Endothelial cell of umbilical vein (primary cell): ENCODE results near the gene CIAPIN1. TPM values are rescaled to one million over a fixed set of nuclear protein-coding genes. Genes with fewer than 3 reads are reported as not detected.
"Not testable (repeated sequence)": the region's sequence is repeated elsewhere in the genome, so short reads cannot be mapped to it uniquely, and the experiment has no call there.

Experiments
- BruUV-seq: library from RNA; stranded (reverse); fragments of 400-500 nt; replicated peaks from 2 replicates; lab custom pipeline; 2021; lab: Mats Ljungman, UMichigan
- CTCF ChIA-PET: fragments of 300-600, 350-600 bp; sonication (Branson Sonifier 250); formaldehyde crosslinking; loops from one replicate; lab custom pipeline; 2021; ENCODE audit warnings: antibody characterized with exemption, inconsistent platforms; lab: Charles Lee
- POLR2A ChIA-PET: fragments of 300-600, 350-600 bp; sonication (Branson Sonifier 250); formaldehyde crosslinking; loops from one replicate; lab custom pipeline; 2021; ENCODE audit warnings: antibody characterized with exemption, inconsistent platforms; lab: Charles Lee
- DNase-seq: peaks from one replicate; pipeline ENCODE4 v3.0.0-alpha.2; 2011; ENCODE audit warnings: low read depth, low spot score
- FAIRE-seq: peaks from 2 replicates; lab custom pipeline; 2011; peaks lifted over from hg19 to GRCh38; lab: Jason Lieb, UNC
- H2AFZ ChIP-seq: 2 replicates; pipeline ENCODE4 v1.6.0; 2012; ENCODE audit warnings: low read depth, low read length, control low read depth, inconsistent platforms
- H3K27ac ChIP-seq: 2 replicates; pipeline ENCODE4 v1.5.1; 2011; ENCODE audit warnings: low read depth, mild to moderate bottlenecking, control low read depth, low read length, moderate library complexity; ENCODE audit not compliant: insufficient read depth
- H3K27me3 ChIP-seq, 2 experiments: 2 replicates each; pipeline versions ENCODE4 v1.6.0 to v1.6.1; 2011; ENCODE audit warnings: low read length in 2 of 2, mixed read lengths in 1 of 2; ENCODE audit not compliant: control insufficient read depth in 2 of 2, insufficient read depth in 2 of 2
- H3K36me3 ChIP-seq, 2 experiments: 2 replicates in 1 of 2; 3 replicates in 1 of 2; pipeline ENCODE4 v1.5.1; 2011; ENCODE audit warnings: low read length in 2 of 2, mild to moderate bottlenecking in 1 of 2, moderate library complexity in 1 of 2; ENCODE audit not compliant: control insufficient read depth in 2 of 2, insufficient read depth in 2 of 2; ENCODE audit errors: extremely low read depth in 1 of 2
- H3K4me1 ChIP-seq: 3 replicates; pipeline ENCODE4 v1.5.1; 2011; ENCODE audit warnings: mild to moderate bottlenecking, low read length; ENCODE audit not compliant: control insufficient read depth, insufficient read depth; ENCODE audit errors: extremely low read depth
- H3K4me2 ChIP-seq: 2 replicates; pipeline ENCODE4 v1.6.1; 2011; ENCODE audit warnings: low read length, control low read depth, mixed read lengths; ENCODE audit not compliant: insufficient read depth
- H3K4me3 ChIP-seq, 3 experiments: fragments of 200-600 bp in 1 of 3; sonication (generic), shearing (Covaris generic) in 1 of 3; replicated peaks in 1 of 3; 2 replicates each; pipeline ENCODE4 v1.5.1; 2011 to 2016; ENCODE audit warnings: control low read depth in 3 of 3, low read length in 3 of 3, mild to moderate bottlenecking in 2 of 3, inconsistent platforms in 1 of 3, low read depth in 1 of 3, moderate library complexity in 1 of 3; ENCODE audit not compliant: insufficient read depth in 1 of 3
- H3K79me2 ChIP-seq: 2 replicates; pipeline ENCODE4 v1.6.0; 2012; ENCODE audit warnings: low read length, inconsistent platforms; ENCODE audit not compliant: control insufficient read depth, insufficient read depth
- H3K9ac ChIP-seq: replicated peaks from 2 replicates; pipeline ENCODE3; 2011; ENCODE audit warnings: low read length, control low read depth; ENCODE audit not compliant: insufficient read depth; ENCODE audit errors: extremely low read depth
- H3K9me1 ChIP-seq: replicated peaks from 3 replicates; pipeline ENCODE4 v1.6.0; 2011; ENCODE audit warnings: mild to moderate bottlenecking, low read length; ENCODE audit not compliant: control insufficient read depth, insufficient read depth; ENCODE audit errors: extremely low read depth
- H3K9me3 ChIP-seq: replicated peaks from 2 replicates; pipeline ENCODE4 v1.5.1; 2012; ENCODE audit warnings: low read length, inconsistent platforms; ENCODE audit not compliant: control insufficient read depth, insufficient read depth
- H4K20me1 ChIP-seq: replicated peaks from 2 replicates; pipeline ENCODE3; 2011; ENCODE audit warnings: mild to moderate bottlenecking, low read length; ENCODE audit not compliant: control insufficient read depth, insufficient read depth; ENCODE audit errors: extremely low read depth
- CTCF ChIP-seq, 2 donors: IDR thresholded peaks; 1 replicate in 1 of 2; 2 replicates in 1 of 2; pipeline ENCODE4 v1.5.1; 2011; ENCODE audit warnings: low read length in 2 of 2, mild to moderate bottlenecking in 2 of 2, moderate library complexity in 2 of 2, control low read depth in 1 of 2, inconsistent platforms in 1 of 2, low read depth in 1 of 2; ENCODE audit not compliant: insufficient read depth in 1 of 2; ENCODE audit errors: extremely low read depth in 1 of 2
- EZH2 ChIP-seq: IDR thresholded peaks from 2 replicates; pipeline ENCODE4 v1.6.1; 2012; ENCODE audit warnings: borderline replicate concordance, low read depth, mild to moderate bottlenecking, moderate library complexity, low read length, inconsistent platforms; ENCODE audit not compliant: severe bottlenecking
- FOS ChIP-seq: IDR thresholded peaks from 2 replicates; pipeline ENCODE4 v1.6.1; 2011; ENCODE audit warnings: mild to moderate bottlenecking, low read length, moderate library complexity, borderline replicate concordance; ENCODE audit not compliant: insufficient read depth
- GATA2 ChIP-seq: IDR thresholded peaks from 2 replicates; pipeline ENCODE4 v1.7.0; 2011; ENCODE audit warnings: low read depth, mild to moderate bottlenecking, moderate library complexity, mixed read lengths, low read length; ENCODE audit not compliant: insufficient read length, insufficient read depth
- JUN ChIP-seq: IDR thresholded peaks from 2 replicates; pipeline ENCODE4 v1.6.1; 2011; ENCODE audit warnings: borderline replicate concordance, low read depth; ENCODE audit not compliant: insufficient read length, insufficient read depth
- MAX ChIP-seq: IDR thresholded peaks from 2 replicates; pipeline ENCODE4 v1.6.1; 2011; ENCODE audit not compliant: insufficient read depth, insufficient read length
- MYC ChIP-seq: IDR thresholded peaks from one replicate; pipeline ENCODE4 v1.6.1; 2011; ENCODE audit warnings: mild to moderate bottlenecking, low read depth, low read length
- POLR2A ChIP-seq: IDR thresholded peaks from 2 replicates; pipeline ENCODE4 v1.6.1; 2012; ENCODE audit warnings: low read depth, mild to moderate bottlenecking, control low read depth, low read length
- POLR2AphosphoS5 ChIP-seq: IDR thresholded peaks from 2 replicates; pipeline ENCODE4 v1.6.1; 2012; ENCODE audit warnings: low read depth, mild to moderate bottlenecking, control low read depth, low read length, moderate library complexity; ENCODE audit not compliant: insufficient read depth
- dilution Hi-C: fragments of 300-500 bp; cut with MboI; formaldehyde crosslinking; loops from one replicate; pipeline ENCODE4 v1.15.0; 2019; ENCODE audit warnings: low sequenced_read_pairs; ENCODE audit not compliant: extremely low pct_ligation_motif_present
- intact Hi-C: fragments of 100-400 bp; cut with micrococcal nuclease; formaldehyde crosslinking; loops from one replicate; pipeline ENCODE4 v1.10.0; 2022
- polyA plus RNA-seq, 4 experiments: library from polyadenylated mRNA; depleted of rRNA in 3 of 4; stranded (reverse) in 3 of 4; unstranded in 1 of 4; fragments of >200 nt; gene quantifications; 2 replicates each; pipeline versions ENCODE4 v1.2.1 to v1.2.3, GENCODE V29; 2011 to 2012; ENCODE audit warnings: missing spikeins in 1 of 4
- total RNA-seq: library from RNA; stranded (reverse); gene quantifications from 2 replicates; pipeline ENCODE4 v1.2.3, GENCODE V29; 2021

CIAPIN1 gene
- total and polyA plus RNA-seq, 2 donors (not counting 3 experiments of a cell fraction or from before 2014, with no cell fraction given) = 74.6 to 77.9 TPM

- intact Hi-C loops (no loop called here), dilution Hi-C loops (loop anchor here (25.0 kb wide), 1 partner anchor 90 kb away; no protein-coding TSS in a partner anchor)
- no peak for TF ChIP-seq POLR2AphosphoS5
- no peak for TF ChIP-seq CTCF (IDR thresholded peaks at IDR 0.05; ENCODE audit: extremely low read depth in 1 of 2, insufficient read depth in 1 of 2, low read depth in 1 of 2, low read length in 2 of 2)
- no peak for TF ChIP-seq MYC
- no peak for TF ChIP-seq JUN
- TF ChIP-seq MAX = no peak
- TF ChIP-seq GATA2 = no peak
- no peak for TF ChIP-seq POLR2A
- TF ChIP-seq FOS = no peak
- no peak for TF ChIP-seq EZH2
- Histone ChIP-seq H3K9me1 (no peaks in the 10 kb centered on the region), H3K9me3 (no peaks in the 10 kb centered on the region), H3K27ac (no peak overlapping the region), H3K79me2 (no peaks in the 10 kb centered on the region), H2AFZ (no peak overlapping the region), H3K4me1 (no peaks in the 10 kb centered on the region), H3K9ac (no peak overlapping the region), H4K20me1 (no peaks in the 10 kb centered on the region), H3K4me2 (no peak overlapping the region), H3K36me3 (no peaks in the 10 kb centered on the region), H3K4me3 (no peak overlapping the region), H3K27me3 (peaks cover 0 to 3% of the 10 kb centered on the region in 2 experiments)
- POLR2A ChIA-PET = no interaction called here
- CTCF ChIA-PET = interaction anchor here (0.6 to 1.2 kb wide), 2 partner anchors 11 to 15 kb away, joined by 3 to 4 read pairs; no protein-coding TSS in a partner anchor
- DNase-seq (no peak), FAIRE-seq (no peak)
- BruUV-seq = no TSS peak
Observed at GRCh38 chr16:57401943-57402640, 45.1 kb downstream of the CIAPIN1 start.

- BruUV-seq, FAIRE-seq, dilution Hi-C loops: not testable (repeated sequence)
Observed at GRCh38 chr16:57397493-57397892, 49.7 kb downstream of the CIAPIN1 start.

More at GRCh38 chr16:57397493-57397892, 49.7 kb downstream of the CIAPIN1 start:
- intact Hi-C loops, H3K4me1 ChIP-seq, H4K20me1 ChIP-seq, H3K36me3 ChIP-seq, H3K27me3 ChIP-seq, CTCF ChIA-PET, POLR2A ChIA-PET, H3K4me2 ChIP-seq, H3K9me3 ChIP-seq, H3K27ac ChIP-seq, H3K4me3 ChIP-seq, DNase-seq, H3K9ac ChIP-seq, H2AFZ ChIP-seq, H3K79me2 ChIP-seq, H3K9me1 ChIP-seq: not testable (repeated sequence)
